HepG2 (cell line): ENCODE results near the gene NOVA2. TPM values are rescaled to one million over a fixed set of nuclear protein-coding genes. Genes with fewer than 3 reads are reported as not detected.
A peak's percentile ranks its signal among the peaks of the same experiment; 100 is the strongest.

Experiments used
- ATF1 ChIP-seq: IDR thresholded peaks from 2 replicates; pipeline ENCODE4 v1.6.1; 2016; ENCODE audit warnings: mild to moderate bottlenecking, control low read depth
- CBX5 ChIP-seq: sonication (generic); formaldehyde crosslinking; IDR thresholded peaks from 2 replicates; pipeline ENCODE4 v1.4.0; 2020; ENCODE audit warnings: missing genetic modification reagents, borderline replicate concordance
- HOXA5 ChIP-seq: sonication (generic); formaldehyde crosslinking; IDR thresholded peaks from 2 replicates; pipeline ENCODE4 v1.4.0; 2020; ENCODE audit warnings: missing genetic modification reagents
- NFE2L2 ChIP-seq: fragments of 150-350 bp; IDR thresholded peaks from 2 replicates; pipeline ENCODE4 v1.6.1; 2014; ENCODE audit warnings: low read length
- SAP130 ChIP-seq: IDR thresholded peaks from 2 replicates; pipeline ENCODE4 v1.6.1; 2016; ENCODE audit warnings: low read depth
- SKI ChIP-seq: fragments of 450-650 bp; IDR thresholded peaks from one replicate; pipeline ENCODE4 v1.6.1; 2018; ENCODE audit warnings: mild to moderate bottlenecking; ENCODE audit not compliant: partially characterized antibody
- SOX13 ChIP-seq, 3 experiments: fragments of 450-650 bp in 1 of 3; sonication (generic) in 1 of 3; formaldehyde crosslinking in 1 of 3; IDR thresholded peaks in 2 of 3; conservative IDR thresholded peaks in 1 of 3; 2 replicates each; pipeline versions ENCODE4 v1.5.0 to v1.6.1; 2016 to 2020; ENCODE audit warnings: antibody characterized with exemption in 1 of 3, mild to moderate bottlenecking in 1 of 3, missing compliant biosample characterization in 1 of 3, missing genetic modification reagents in 1 of 3, moderate library complexity in 1 of 3
- ZNF256 ChIP-seq: sonication (generic); formaldehyde crosslinking; conservative IDR thresholded peaks from 2 replicates; pipeline ENCODE4 v1.4.0; 2020; ENCODE audit warnings: missing genetic modification reagents
- ZNF883 ChIP-seq: sonication (generic); formaldehyde crosslinking; IDR thresholded peaks from 2 replicates; pipeline ENCODE4 v1.5.1; 2020; ENCODE audit warnings: mild to moderate bottlenecking, missing genetic modification reagents; ENCODE audit errors: not compliant biosample characterization
- polyA plus RNA-seq, 8 experiments: library from polyadenylated mRNA; depleted of rRNA in 3 of 8; stranded (reverse) in 7 of 8; unstranded in 1 of 8; fragments of >200 nt; fragmentation: Illumina TruSeq in 4 of 8; extraction: Trizol in 4 of 8; gene quantifications; 2 replicates each; pipeline versions ENCODE4 v1.2.1 to v1.2.3, GENCODE V29; 2011 to 2016; ENCODE audit warnings: low read depth in 4 of 8, missing spikeins in 1 of 8, mixed read lengths in 1 of 8; ENCODE audit not compliant: insufficient read depth in 1 of 8
- total RNA-seq, 5 experiments: library from RNA; depleted of rRNA; stranded (reverse); fragments of >200 nt; fragmentation: Illumina TruSeq; extraction: Trizol; gene quantifications; 2 replicates each; pipeline ENCODE4 v1.2.3, GENCODE V29; 2016; ENCODE audit warnings: low read depth in 1 of 5
- TF ChIP-seq, protein P1 (sequence below): sonication (generic); formaldehyde crosslinking; conservative IDR thresholded peaks from 2 replicates; pipeline ENCODE4 v1.8.0; 2022; ENCODE audit warnings: low read depth, missing genetic modification reagents
- TF ChIP-seq, protein P2 (sequence below): sonication (generic); formaldehyde crosslinking; IDR thresholded peaks from 2 replicates; pipeline ENCODE4 v1.4.0; 2020; ENCODE audit warnings: mild to moderate bottlenecking, missing genetic modification reagents
- TF ChIP-seq, protein P3 (sequence below): sonication (generic); formaldehyde crosslinking; IDR thresholded peaks from 2 replicates; pipeline ENCODE4 v1.4.0; 2020; ENCODE audit warnings: missing genetic modification reagents, borderline replicate concordance
- TF ChIP-seq, protein P4 (sequence below): IDR thresholded peaks from 2 replicates; pipeline ENCODE4 v1.6.1; 2018; ENCODE audit warnings: missing genetic modification reagents, mild to moderate bottlenecking, missing compliant biosample characterization
- TF ChIP-seq, protein P5 (sequence below): sonication (generic); formaldehyde crosslinking; IDR thresholded peaks from 2 replicates; pipeline ENCODE4 v1.5.0; 2020; ENCODE audit warnings: mild to moderate bottlenecking, missing genetic modification reagents, borderline replicate concordance

The NOVA2 gene
- total and polyA plus RNA-seq, 2 of the 13 experiments (the other 11 are each of a cell fraction or from before 2014, with no cell fraction given), result not detected

DNA sequence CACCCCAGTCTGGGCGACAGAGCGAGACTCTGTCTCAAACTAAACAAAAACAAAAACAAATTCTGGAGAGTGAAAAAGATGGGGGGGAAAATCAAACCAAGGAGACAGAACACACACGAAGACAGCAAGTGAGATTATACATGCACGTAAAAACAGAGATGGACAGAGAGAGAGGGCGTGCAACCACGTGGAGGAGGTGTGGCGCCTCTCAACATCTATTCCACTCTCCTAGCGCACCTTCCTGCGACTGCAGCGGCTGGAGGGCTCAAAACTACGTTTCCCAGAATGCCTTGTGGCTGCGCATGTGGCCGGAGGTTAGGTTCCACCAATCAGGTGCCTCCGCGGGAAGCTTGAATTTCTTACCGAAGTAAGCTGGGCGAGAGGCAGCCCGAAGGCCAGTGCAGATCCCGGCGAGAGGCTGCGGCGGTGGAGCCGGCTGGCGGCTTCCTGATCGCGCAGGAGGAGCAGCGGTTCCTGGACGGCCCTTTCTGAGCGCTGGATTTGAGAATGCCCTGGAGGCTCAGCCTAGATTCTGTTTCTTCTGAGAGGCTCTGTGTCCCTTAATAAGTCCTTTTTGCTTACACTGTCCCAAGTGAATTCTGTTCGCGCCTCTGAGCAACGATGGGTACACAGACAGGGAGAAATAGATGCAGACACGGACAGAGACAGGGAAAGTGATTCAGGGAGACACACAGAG, 46.0 kb downstream of the NOVA2 start (continued):
- TF ChIP-seq, protein P1, sequence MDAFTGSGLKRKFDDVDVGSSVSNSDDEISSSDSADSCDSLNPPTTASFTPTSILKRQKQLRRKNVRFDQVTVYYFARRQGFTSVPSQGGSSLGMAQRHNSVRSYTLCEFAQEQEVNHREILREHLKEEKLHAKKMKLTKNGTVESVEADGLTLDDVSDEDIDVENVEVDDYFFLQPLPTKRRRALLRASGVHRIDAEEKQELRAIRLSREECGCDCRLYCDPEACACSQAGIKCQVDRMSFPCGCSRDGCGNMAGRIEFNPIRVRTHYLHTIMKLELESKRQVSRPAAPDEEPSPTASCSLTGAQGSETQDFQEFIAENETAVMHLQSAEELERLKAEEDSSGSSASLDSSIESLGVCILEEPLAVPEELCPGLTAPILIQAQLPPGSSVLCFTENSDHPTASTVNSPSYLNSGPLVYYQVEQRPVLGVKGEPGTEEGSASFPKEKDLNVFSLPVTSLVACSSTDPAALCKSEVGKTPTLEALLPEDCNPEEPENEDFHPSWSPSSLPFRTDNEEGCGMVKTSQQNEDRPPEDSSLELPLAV (CRISPR knock-in tag), result no peak
- no peak for TF ChIP-seq ZNF256 (CRISPR knock-in tag)
- TF ChIP-seq, protein P2, sequence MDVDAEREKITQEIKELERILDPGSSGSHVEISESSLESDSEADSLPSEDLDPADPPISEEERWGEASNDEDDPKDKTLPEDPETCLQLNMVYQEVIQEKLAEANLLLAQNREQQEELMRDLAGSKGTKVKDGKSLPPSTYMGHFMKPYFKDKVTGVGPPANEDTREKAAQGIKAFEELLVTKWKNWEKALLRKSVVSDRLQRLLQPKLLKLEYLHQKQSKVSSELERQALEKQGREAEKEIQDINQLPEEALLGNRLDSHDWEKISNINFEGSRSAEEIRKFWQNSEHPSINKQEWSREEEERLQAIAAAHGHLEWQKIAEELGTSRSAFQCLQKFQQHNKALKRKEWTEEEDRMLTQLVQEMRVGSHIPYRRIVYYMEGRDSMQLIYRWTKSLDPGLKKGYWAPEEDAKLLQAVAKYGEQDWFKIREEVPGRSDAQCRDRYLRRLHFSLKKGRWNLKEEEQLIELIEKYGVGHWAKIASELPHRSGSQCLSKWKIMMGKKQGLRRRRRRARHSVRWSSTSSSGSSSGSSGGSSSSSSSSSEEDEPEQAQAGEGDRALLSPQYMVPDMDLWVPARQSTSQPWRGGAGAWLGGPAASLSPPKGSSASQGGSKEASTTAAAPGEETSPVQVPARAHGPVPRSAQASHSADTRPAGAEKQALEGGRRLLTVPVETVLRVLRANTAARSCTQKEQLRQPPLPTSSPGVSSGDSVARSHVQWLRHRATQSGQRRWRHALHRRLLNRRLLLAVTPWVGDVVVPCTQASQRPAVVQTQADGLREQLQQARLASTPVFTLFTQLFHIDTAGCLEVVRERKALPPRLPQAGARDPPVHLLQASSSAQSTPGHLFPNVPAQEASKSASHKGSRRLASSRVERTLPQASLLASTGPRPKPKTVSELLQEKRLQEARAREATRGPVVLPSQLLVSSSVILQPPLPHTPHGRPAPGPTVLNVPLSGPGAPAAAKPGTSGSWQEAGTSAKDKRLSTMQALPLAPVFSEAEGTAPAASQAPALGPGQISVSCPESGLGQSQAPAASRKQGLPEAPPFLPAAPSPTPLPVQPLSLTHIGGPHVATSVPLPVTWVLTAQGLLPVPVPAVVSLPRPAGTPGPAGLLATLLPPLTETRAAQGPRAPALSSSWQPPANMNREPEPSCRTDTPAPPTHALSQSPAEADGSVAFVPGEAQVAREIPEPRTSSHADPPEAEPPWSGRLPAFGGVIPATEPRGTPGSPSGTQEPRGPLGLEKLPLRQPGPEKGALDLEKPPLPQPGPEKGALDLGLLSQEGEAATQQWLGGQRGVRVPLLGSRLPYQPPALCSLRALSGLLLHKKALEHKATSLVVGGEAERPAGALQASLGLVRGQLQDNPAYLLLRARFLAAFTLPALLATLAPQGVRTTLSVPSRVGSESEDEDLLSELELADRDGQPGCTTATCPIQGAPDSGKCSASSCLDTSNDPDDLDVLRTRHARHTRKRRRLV (CRISPR knock-in tag), result no peak
- TF ChIP-seq SOX13 (IDR thresholded peaks at IDR 0.05), result no peak
- TF ChIP-seq SOX13 (CRISPR knock-in tag; conservative IDR thresholded peaks at IDR 0.05 in 1 of 2, IDR thresholded peaks at IDR 0.05 in 1 of 2), result no peak; a peak in 1 of 4 replicates
- TF ChIP-seq, protein P3, sequence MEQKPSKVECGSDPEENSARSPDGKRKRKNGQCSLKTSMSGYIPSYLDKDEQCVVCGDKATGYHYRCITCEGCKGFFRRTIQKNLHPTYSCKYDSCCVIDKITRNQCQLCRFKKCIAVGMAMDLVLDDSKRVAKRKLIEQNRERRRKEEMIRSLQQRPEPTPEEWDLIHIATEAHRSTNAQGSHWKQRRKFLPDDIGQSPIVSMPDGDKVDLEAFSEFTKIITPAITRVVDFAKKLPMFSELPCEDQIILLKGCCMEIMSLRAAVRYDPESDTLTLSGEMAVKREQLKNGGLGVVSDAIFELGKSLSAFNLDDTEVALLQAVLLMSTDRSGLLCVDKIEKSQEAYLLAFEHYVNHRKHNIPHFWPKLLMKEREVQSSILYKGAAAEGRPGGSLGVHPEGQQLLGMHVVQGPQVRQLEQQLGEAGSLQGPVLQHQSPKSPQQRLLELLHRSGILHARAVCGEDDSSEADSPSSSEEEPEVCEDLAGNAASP (CRISPR knock-in tag), result peak; percentile 67; the same call in 1 of the 2 replicates
- TF ChIP-seq, protein P4, sequence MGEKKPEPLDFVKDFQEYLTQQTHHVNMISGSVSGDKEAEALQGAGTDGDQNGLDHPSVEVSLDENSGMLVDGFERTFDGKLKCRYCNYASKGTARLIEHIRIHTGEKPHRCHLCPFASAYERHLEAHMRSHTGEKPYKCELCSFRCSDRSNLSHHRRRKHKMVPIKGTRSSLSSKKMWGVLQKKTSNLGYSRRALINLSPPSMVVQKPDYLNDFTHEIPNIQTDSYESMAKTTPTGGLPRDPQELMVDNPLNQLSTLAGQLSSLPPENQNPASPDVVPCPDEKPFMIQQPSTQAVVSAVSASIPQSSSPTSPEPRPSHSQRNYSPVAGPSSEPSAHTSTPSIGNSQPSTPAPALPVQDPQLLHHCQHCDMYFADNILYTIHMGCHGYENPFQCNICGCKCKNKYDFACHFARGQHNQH (CRISPR knock-in tag), result peak; percentile 67; the same call in 1 of the 2 replicates
- no peak for TF ChIP-seq SKI
- no peak for TF ChIP-seq HOXA5
- TF ChIP-seq ZNF883 (CRISPR knock-in tag), result peak; percentile 80
- no peak for TF ChIP-seq NFE2L2
- TF ChIP-seq, protein P5, sequence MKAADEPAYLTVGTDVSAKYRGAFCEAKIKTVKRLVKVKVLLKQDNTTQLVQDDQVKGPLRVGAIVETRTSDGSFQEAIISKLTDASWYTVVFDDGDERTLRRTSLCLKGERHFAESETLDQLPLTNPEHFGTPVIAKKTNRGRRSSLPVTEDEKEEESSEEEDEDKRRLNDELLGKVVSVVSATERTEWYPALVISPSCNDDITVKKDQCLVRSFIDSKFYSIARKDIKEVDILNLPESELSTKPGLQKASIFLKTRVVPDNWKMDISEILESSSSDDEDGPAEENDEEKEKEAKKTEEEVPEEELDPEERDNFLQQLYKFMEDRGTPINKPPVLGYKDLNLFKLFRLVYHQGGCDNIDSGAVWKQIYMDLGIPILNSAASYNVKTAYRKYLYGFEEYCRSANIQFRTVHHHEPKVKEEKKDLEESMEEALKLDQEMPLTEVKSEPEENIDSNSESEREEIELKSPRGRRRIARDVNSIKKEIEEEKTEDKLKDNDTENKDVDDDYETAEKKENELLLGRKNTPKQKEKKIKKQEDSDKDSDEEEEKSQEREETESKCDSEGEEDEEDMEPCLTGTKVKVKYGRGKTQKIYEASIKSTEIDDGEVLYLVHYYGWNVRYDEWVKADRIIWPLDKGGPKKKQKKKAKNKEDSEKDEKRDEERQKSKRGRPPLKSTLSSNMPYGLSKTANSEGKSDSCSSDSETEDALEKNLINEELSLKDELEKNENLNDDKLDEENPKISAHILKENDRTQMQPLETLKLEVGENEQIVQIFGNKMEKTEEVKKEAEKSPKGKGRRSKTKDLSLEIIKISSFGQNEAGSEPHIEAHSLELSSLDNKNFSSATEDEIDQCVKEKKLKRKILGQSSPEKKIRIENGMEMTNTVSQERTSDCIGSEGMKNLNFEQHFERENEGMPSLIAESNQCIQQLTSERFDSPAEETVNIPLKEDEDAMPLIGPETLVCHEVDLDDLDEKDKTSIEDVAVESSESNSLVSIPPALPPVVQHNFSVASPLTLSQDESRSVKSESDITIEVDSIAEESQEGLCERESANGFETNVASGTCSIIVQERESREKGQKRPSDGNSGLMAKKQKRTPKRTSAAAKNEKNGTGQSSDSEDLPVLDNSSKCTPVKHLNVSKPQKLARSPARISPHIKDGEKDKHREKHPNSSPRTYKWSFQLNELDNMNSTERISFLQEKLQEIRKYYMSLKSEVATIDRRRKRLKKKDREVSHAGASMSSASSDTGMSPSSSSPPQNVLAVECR, result peak; percentile 94
- no peak; the same call in 1 of the 2 replicates for TF ChIP-seq CBX5
- peak; percentile 98 for TF ChIP-seq SAP130 (CRISPR knock-in tag)
- peak; percentile 86 for TF ChIP-seq ATF1 (CRISPR knock-in tag)
